GM12873 (cell line): ENCODE results near the gene TUB.

Experiments used
- TF ChIP-seq, protein P1 (sequence below): IDR thresholded peaks from 2 replicates; pipeline ENCODE4 v1.5.1; 2012; ENCODE audit warnings: low read depth, mild to moderate bottlenecking, moderate library complexity, low read length, control low read depth; ENCODE audit not compliant: insufficient read depth; ENCODE audit errors: missing control alignments

The TUB gene

GRCh38 chr11:8055091-8055835 is 25.7 kb upstream of the TUB start:
- TF ChIP-seq, protein P1, sequence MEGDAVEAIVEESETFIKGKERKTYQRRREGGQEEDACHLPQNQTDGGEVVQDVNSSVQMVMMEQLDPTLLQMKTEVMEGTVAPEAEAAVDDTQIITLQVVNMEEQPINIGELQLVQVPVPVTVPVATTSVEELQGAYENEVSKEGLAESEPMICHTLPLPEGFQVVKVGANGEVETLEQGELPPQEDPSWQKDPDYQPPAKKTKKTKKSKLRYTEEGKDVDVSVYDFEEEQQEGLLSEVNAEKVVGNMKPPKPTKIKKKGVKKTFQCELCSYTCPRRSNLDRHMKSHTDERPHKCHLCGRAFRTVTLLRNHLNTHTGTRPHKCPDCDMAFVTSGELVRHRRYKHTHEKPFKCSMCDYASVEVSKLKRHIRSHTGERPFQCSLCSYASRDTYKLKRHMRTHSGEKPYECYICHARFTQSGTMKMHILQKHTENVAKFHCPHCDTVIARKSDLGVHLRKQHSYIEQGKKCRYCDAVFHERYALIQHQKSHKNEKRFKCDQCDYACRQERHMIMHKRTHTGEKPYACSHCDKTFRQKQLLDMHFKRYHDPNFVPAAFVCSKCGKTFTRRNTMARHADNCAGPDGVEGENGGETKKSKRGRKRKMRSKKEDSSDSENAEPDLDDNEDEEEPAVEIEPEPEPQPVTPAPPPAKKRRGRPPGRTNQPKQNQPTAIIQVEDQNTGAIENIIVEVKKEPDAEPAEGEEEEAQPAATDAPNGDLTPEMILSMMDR: peak; percentile 46

- TF ChIP-seq, protein P1: no peak
These were observed 25.0 kb upstream of the TUB start for GRCh38 chr11:8055836-8056526.

GRCh38 chr11:8056810-8057463 is 24.1 kb upstream of the TUB start:
- TF ChIP-seq, protein P1: no peak

GRCh38 chr11:8058216-8058615 is 22.8 kb upstream of the TUB start:
- TF ChIP-seq, protein P1: no peak

- TF ChIP-seq, protein P1: no peak
These were observed 22.0 kb upstream of the TUB start for GRCh38 chr11:8059030-8059429.

DNA sequence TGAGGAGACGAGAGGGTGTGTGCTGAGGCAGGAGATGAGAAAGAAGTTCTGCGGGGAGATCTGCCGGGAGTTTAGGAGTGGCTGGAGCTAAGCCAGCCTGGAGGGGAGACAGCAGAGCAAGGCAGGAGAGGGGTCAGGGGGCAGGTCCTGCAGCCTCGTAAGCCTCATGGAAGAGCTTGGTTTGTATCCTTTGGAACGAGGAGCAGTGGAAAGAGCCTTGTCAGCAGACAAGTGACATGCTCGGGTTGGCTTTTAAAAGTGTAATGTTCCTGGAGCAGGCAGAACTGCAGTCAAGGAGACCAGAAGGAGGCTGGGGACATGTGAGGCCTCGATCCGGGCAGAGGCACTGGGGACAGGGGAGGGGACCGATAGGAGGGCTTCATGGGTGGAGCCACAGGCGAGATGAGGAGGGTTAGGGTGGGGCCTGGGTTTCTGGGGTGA is 21.4 kb upstream of the TUB start:
- TF ChIP-seq, protein P1: no peak

DNA sequence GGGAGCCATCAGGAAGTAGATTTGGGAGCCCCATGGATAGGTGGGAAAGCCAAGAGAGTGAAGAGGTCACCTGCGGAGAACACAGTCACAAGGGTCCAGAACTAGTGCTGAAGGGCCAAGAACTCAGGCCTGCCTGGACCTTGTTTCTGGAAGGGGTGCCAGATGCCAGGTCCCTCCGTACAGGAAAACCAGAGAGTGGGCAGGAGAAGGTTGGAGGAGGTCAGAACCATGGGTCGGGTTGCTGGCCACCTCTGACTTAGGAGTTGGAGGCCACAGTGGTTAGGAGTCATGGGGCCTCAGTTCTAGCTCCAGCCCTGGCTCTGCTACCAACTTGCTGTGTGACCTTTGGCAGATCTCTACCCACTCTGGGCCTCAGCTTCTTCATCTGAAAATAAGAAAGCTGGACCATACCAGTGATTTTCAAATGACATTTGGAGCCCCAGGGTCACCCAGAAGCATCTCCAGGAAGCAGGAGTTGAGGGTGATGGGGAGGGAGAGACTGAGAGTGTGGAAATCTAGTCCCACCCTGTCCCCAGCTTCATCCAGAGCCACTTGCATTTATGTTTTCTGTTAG is 20.8 kb upstream of the TUB start:
- TF ChIP-seq, protein P1: no peak
